K562 (cell line): ENCODE measurements around the gene DOLPP1. TPM values are rescaled to one million over a fixed set of nuclear protein-coding genes. Genes with fewer than 3 reads are reported as not detected.

ENCODE experiments used
- HNRNPL ChIP-seq: fragments of 200-400 bp; formaldehyde crosslinking; IDR thresholded peaks from 2 replicates; pipeline ENCODE4 v1.6.1; 2017; ENCODE audit warnings: low read depth, mild to moderate bottlenecking, low read length
- MEF2A ChIP-seq: IDR thresholded peaks from 2 replicates; pipeline ENCODE4 v1.6.1; 2011; ENCODE audit warnings: low read depth, mild to moderate bottlenecking, low read length, moderate library complexity; ENCODE audit not compliant: control insufficient read depth
- NCOA2 ChIP-seq, 2 experiments: fragments of 450-650 bp; IDR thresholded peaks; 2 replicates each; pipeline ENCODE4 v1.6.1; 2018; ENCODE audit warnings: mild to moderate bottlenecking in 2 of 2, moderate library complexity in 1 of 2; ENCODE audit not compliant: partially characterized antibody in 2 of 2
- NR2C2 ChIP-seq, 2 experiments: fragments of 200-800 bp in 1 of 2; sonication (Bioruptor generic) in 1 of 2; sonication (generic) in 1 of 2; formaldehyde crosslinking in 1 of 2; IDR thresholded peaks; 2 replicates each; pipeline versions ENCODE4 v1.6.1 to v1.8.0; 2016 to 2022; ENCODE audit warnings: mild to moderate bottlenecking in 1 of 2, missing compliant biosample characterization in 1 of 2, missing genetic modification characterization in 1 of 2, missing genetic modification reagents in 1 of 2
- NUFIP1 ChIP-seq: fragments of 450-650 bp; IDR thresholded peaks from 2 replicates; pipeline ENCODE4 v1.6.1; 2018; ENCODE audit not compliant: partially characterized antibody
- RBM25 ChIP-seq: fragments of 200-400 bp; formaldehyde crosslinking; IDR thresholded peaks from 2 replicates; pipeline ENCODE4 v1.6.1; 2018; ENCODE audit warnings: low read length, low read depth, moderate library complexity; ENCODE audit not compliant: severe bottlenecking
- TOE1 ChIP-seq, 2 experiments: fragments of 450-650 bp in 1 of 2; sonication (generic) in 1 of 2; formaldehyde crosslinking in 1 of 2; IDR thresholded peaks; 2 replicates each; pipeline versions ENCODE4 v1.7.1 to v1.8.0; 2016 to 2022; ENCODE audit warnings: borderline replicate concordance in 2 of 2, mild to moderate bottlenecking in 2 of 2, antibody characterized with exemption in 1 of 2, inconsistent platforms in 1 of 2, low read depth in 1 of 2, missing genetic modification reagents in 1 of 2, moderate library complexity in 1 of 2
- U2AF1 ChIP-seq: fragments of 200-400 bp; formaldehyde crosslinking; optimal IDR thresholded peaks from 2 replicates; pipeline ENCODE3; 2017; ENCODE audit warnings: mild to moderate bottlenecking, low read depth, low read length, moderate library complexity
- ZC3H8 ChIP-seq: fragments of 450-650 bp; IDR thresholded peaks from 2 replicates; pipeline ENCODE4 v1.6.1; 2017
- ZEB2 ChIP-seq: fragments of 450-650 bp; IDR thresholded peaks from 2 replicates; pipeline ENCODE4 v1.6.1; 2016
- ZNF146 ChIP-seq: IDR thresholded peaks from one replicate; pipeline ENCODE4 v1.6.1; 2018; ENCODE audit warnings: missing compliant biosample characterization; ENCODE audit not compliant: unreplicated experiment
- ZNF224 ChIP-seq: sonication (generic); formaldehyde crosslinking; IDR thresholded peaks from 2 replicates; pipeline ENCODE4 v1.8.0; 2022; ENCODE audit warnings: mild to moderate bottlenecking, missing genetic modification reagents
- ZNF311 ChIP-seq: fragments of 250-450 bp; sonication (Bioruptor Pico); IDR thresholded peaks from 2 replicates; pipeline ENCODE4 v1.4.0; 2020; ENCODE audit warnings: mild to moderate bottlenecking, moderate library complexity
- ZNF436 ChIP-seq: fragments of 250-450, 450-650 bp; sonication (Bioruptor Pico); formaldehyde crosslinking; IDR thresholded peaks from 2 replicates; pipeline ENCODE4 v1.7.0; 2020; ENCODE audit warnings: mild to moderate bottlenecking
- ZNF561 ChIP-seq: fragments of 450-650 bp; formaldehyde crosslinking; conservative IDR thresholded peaks from 2 replicates; pipeline ENCODE4 v1.4.0; 2020; ENCODE audit warnings: mild to moderate bottlenecking, moderate library complexity
- polyA plus RNA-seq, 8 experiments: library from polyadenylated mRNA; depleted of rRNA in 4 of 8; stranded (reverse) in 5 of 8; unstranded in 3 of 8; fragments of >200 nt; fragmentation: Nextera tagmentation in 2 of 8; fragmentation: Illumina TruSeq in 1 of 8; extraction: Ambion mirVana in 2 of 8; extraction: Trizol in 1 of 8; gene quantifications; 2 replicates each; pipeline versions ENCODE4 v1.2.1 to v1.2.3, GENCODE V29; 2011 to 2014; ENCODE audit warnings: inconsistent platforms in 1 of 8, missing spikeins in 1 of 8
- total RNA-seq, 7 experiments: library from RNA; depleted of rRNA in 6 of 7; stranded (reverse); fragments of >200 nt in 6 of 7; fragmentation: Illumina TruSeq in 2 of 7; extraction: Trizol in 2 of 7; gene quantifications; 2 replicates each; pipeline versions ENCODE4 v1.2.1 to v1.2.3, GENCODE V29; 2011 to 2021; ENCODE audit warnings: low replicate concordance in 1 of 7
- TF ChIP-seq, protein P1 (sequence below): fragments of 150-350 bp; conservative IDR thresholded peaks from 2 replicates; pipeline ENCODE4 v1.6.1; 2014; ENCODE audit warnings: low read length
- TF ChIP-seq, protein P2 (sequence below), 3 experiments: IDR thresholded peaks in 2 of 3; conservative IDR thresholded peaks in 1 of 3; 2 replicates each; pipeline ENCODE4 v1.5.1; 2011 to 2012; ENCODE audit warnings: low read length in 3 of 3, mild to moderate bottlenecking in 3 of 3, control low read depth in 2 of 3, improper control_type of control experiment in 1 of 3, inconsistent platforms in 1 of 3, low read depth in 1 of 3, mixed read lengths in 1 of 3, moderate library complexity in 1 of 3; ENCODE audit not compliant: insufficient read depth in 2 of 3
- TF ChIP-seq, protein P3 (sequence below): fragments of 250-450 bp; sonication (Bioruptor Pico); IDR thresholded peaks from 2 replicates; pipeline ENCODE4 v1.9.0; 2021; ENCODE audit warnings: mild to moderate bottlenecking
- TF ChIP-seq, protein P4 (sequence below): fragments of 200-800 bp; sonication (Bioruptor generic); IDR thresholded peaks from 2 replicates; pipeline ENCODE4 v1.6.1; 2017; ENCODE audit warnings: missing genetic modification characterization, missing compliant biosample characterization

The DOLPP1 gene
- total and polyA plus RNA-seq, 9 of the 15 experiments (the other 6 are each of a cell fraction or from before 2014, with no cell fraction given): 3.0 to 39.8 (median 30.5) TPM

DNA sequence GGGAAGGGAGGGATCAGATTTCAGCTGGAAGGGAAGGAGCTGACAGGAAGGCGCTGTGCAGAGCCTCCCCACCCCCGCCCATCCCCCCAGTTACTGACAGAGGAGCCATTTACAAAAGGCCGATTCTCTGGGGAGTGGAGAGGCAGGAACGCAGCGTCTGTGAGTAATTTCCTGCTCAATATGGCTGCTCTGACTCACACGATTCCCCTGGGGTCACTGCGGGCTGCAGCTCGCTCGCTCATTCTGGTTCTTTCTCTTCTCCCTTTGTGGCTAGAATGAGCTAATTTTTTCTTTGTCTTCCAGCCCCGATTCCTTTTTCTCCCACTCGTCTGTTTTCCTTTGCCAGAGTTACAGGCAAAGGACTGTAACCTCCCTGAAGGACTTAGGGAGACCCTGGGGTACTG lies 59.1 kb downstream of the DOLPP1 start (continued):
- TF ChIP-seq, protein P1, sequence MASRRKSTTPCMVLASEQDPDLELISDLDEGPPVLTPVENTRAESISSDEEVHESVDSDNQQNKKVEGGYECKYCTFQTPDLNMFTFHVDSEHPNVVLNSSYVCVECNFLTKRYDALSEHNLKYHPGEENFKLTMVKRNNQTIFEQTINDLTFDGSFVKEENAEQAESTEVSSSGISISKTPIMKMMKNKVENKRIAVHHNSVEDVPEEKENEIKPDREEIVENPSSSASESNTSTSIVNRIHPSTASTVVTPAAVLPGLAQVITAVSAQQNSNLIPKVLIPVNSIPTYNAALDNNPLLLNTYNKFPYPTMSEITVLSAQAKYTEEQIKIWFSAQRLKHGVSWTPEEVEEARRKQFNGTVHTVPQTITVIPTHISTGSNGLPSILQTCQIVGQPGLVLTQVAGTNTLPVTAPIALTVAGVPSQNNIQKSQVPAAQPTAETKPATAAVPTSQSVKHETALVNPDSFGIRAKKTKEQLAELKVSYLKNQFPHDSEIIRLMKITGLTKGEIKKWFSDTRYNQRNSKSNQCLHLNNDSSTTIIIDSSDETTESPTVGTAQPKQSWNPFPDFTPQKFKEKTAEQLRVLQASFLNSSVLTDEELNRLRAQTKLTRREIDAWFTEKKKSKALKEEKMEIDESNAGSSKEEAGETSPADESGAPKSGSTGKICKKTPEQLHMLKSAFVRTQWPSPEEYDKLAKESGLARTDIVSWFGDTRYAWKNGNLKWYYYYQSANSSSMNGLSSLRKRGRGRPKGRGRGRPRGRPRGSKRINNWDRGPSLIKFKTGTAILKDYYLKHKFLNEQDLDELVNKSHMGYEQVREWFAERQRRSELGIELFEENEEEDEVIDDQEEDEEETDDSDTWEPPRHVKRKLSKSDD: no peak
- TF ChIP-seq, protein P2, sequence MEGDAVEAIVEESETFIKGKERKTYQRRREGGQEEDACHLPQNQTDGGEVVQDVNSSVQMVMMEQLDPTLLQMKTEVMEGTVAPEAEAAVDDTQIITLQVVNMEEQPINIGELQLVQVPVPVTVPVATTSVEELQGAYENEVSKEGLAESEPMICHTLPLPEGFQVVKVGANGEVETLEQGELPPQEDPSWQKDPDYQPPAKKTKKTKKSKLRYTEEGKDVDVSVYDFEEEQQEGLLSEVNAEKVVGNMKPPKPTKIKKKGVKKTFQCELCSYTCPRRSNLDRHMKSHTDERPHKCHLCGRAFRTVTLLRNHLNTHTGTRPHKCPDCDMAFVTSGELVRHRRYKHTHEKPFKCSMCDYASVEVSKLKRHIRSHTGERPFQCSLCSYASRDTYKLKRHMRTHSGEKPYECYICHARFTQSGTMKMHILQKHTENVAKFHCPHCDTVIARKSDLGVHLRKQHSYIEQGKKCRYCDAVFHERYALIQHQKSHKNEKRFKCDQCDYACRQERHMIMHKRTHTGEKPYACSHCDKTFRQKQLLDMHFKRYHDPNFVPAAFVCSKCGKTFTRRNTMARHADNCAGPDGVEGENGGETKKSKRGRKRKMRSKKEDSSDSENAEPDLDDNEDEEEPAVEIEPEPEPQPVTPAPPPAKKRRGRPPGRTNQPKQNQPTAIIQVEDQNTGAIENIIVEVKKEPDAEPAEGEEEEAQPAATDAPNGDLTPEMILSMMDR (IDR thresholded peaks at IDR 0.05 in 2 of 3, conservative IDR thresholded peaks at IDR 0.05 in 1 of 3; ENCODE audit: insufficient read depth in 2 of 3, low read depth in 1 of 3, low read length in 3 of 3): no peak
- TF ChIP-seq ZNF224 (CRISPR knock-in tag) (no peak), NCOA2 (IDR thresholded peaks at IDR 0.05; ENCODE audit: partially characterized antibody in 2 of 2) (no peak), RBM25 (no peak), HNRNPL (no peak), ZEB2 (no peak), NR2C2 (CRISPR knock-in tag; IDR thresholded peaks at IDR 0.05) (no peak), NR2C2 (tag; IDR thresholded peaks at IDR 0.05) (peak; percentile 76), ZNF436 (no peak), ZNF561 (no peak), ZC3H8 (no peak), U2AF1 (no peak), ZNF146 (CRISPR knock-in tag) (no peak), NUFIP1 (no peak), ZNF311 (CRISPR knock-in tag) (no peak; the same call in 1 of the 2 replicates), MEF2A (peak; percentile 34; the same call in 1 of the 2 replicates), TOE1 (IDR thresholded peaks at IDR 0.05; ENCODE audit: borderline replicate concordance) (no peak), TOE1 (CRISPR knock-in tag; IDR thresholded peaks at IDR 0.05; ENCODE audit: borderline replicate concordance, low read depth) (no peak)
- TF ChIP-seq, protein P3, sequence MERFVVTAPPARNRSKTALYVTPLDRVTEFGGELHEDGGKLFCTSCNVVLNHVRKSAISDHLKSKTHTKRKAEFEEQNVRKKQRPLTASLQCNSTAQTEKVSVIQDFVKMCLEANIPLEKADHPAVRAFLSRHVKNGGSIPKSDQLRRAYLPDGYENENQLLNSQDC (CRISPR knock-in tag): no peak
- TF ChIP-seq, protein P4, sequence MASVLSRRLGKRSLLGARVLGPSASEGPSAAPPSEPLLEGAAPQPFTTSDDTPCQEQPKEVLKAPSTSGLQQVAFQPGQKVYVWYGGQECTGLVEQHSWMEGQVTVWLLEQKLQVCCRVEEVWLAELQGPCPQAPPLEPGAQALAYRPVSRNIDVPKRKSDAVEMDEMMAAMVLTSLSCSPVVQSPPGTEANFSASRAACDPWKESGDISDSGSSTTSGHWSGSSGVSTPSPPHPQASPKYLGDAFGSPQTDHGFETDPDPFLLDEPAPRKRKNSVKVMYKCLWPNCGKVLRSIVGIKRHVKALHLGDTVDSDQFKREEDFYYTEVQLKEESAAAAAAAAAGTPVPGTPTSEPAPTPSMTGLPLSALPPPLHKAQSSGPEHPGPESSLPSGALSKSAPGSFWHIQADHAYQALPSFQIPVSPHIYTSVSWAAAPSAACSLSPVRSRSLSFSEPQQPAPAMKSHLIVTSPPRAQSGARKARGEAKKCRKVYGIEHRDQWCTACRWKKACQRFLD (CRISPR knock-in tag): peak; percentile 67; the same call in 1 of the 2 replicates
